Mesenchymal stem cell (in vitro differentiated cells and primary cell): Measurements from ENCODE around the gene SMYD4.
"Not testable (repeated sequence)": the region's sequence is repeated elsewhere in the genome, so short reads cannot be mapped to it uniquely, and the experiment has no call there.

Experiments
- DNase-seq: peaks from one replicate; pipeline ENCODE4 v3.0.0-alpha.2; 2013
- H2AFZ ChIP-seq: one replicate; pipeline ENCODE4 v1.6.1; 2013; ENCODE audit warnings: low read depth, mild to moderate bottlenecking, control low read depth, inconsistent platforms, low read length, moderate library complexity
- H2AK5ac ChIP-seq: 2 replicates; pipeline ENCODE4 v1.6.1; 2013; ENCODE audit warnings: low read length, moderate library complexity, mild to moderate bottlenecking, inconsistent platforms; ENCODE audit not compliant: severe bottlenecking
- H2BK120ac ChIP-seq: one replicate; pipeline ENCODE4 v1.6.1; 2013; ENCODE audit warnings: low read depth, mild to moderate bottlenecking, inconsistent platforms, low read length, moderate library complexity
- H2BK12ac ChIP-seq, 2 experiments: one replicate each; pipeline ENCODE4 v1.6.1; 2013; ENCODE audit warnings: inconsistent platforms in 2 of 2, low read length in 2 of 2, mild to moderate bottlenecking in 2 of 2, moderate library complexity in 2 of 2, control low read depth in 1 of 2
- H2BK15ac ChIP-seq: one replicate; pipeline ENCODE4 v1.6.1; 2013; ENCODE audit warnings: mild to moderate bottlenecking, low read depth, inconsistent platforms; ENCODE audit not compliant: poor library complexity, severe bottlenecking
- H2BK5ac ChIP-seq: 2 replicates; pipeline ENCODE4 v1.6.1; 2013; ENCODE audit warnings: low read depth, mild to moderate bottlenecking, low read length, control low read depth, inconsistent platforms; ENCODE audit not compliant: poor library complexity, severe bottlenecking
- H3K14ac ChIP-seq, 2 experiments: one replicate each; pipeline ENCODE4 v1.6.1; 2013; ENCODE audit warnings: inconsistent platforms in 2 of 2, low read length in 2 of 2, control low read depth in 1 of 2, mild to moderate bottlenecking in 1 of 2, moderate library complexity in 1 of 2
- H3K18ac ChIP-seq, 2 experiments: one replicate each; pipeline ENCODE4 v1.6.1; 2013; ENCODE audit warnings: inconsistent platforms in 2 of 2, low read length in 2 of 2, control low read depth in 1 of 2, low read depth in 1 of 2, mild to moderate bottlenecking in 1 of 2
- H3K23ac ChIP-seq, 2 experiments: one replicate each; pipeline ENCODE4 v1.6.1; 2013; ENCODE audit warnings: inconsistent platforms in 2 of 2, low read length in 2 of 2, mild to moderate bottlenecking in 2 of 2, moderate library complexity in 2 of 2, control low read depth in 1 of 2
- H3K27ac ChIP-seq: 2 replicates; pipeline ENCODE4 v1.5.1; 2013; ENCODE audit warnings: mild to moderate bottlenecking, moderate library complexity, low read length, control low read depth, inconsistent platforms; ENCODE audit not compliant: poor library complexity, severe bottlenecking
- H3K27me3 ChIP-seq, 2 experiments: 2 replicates each; pipeline versions ENCODE4 v1.6.1 to v1.7.0; 2013; ENCODE audit warnings: low read length in 2 of 2, mild to moderate bottlenecking in 2 of 2, moderate library complexity in 2 of 2, control low read depth in 1 of 2, inconsistent platforms in 1 of 2; ENCODE audit not compliant: control insufficient read depth in 1 of 2, insufficient read depth in 1 of 2
- H3K36me3 ChIP-seq, 2 experiments: 2 replicates each; pipeline versions ENCODE4 v1.6.1 to v1.7.0; 2013; ENCODE audit warnings: low read length in 2 of 2, control low read depth in 1 of 2, inconsistent platforms in 1 of 2, low read depth in 1 of 2, mild to moderate bottlenecking in 1 of 2; ENCODE audit not compliant: insufficient read depth in 2 of 2, control insufficient read depth in 1 of 2
- H3K4ac ChIP-seq, 2 experiments: one replicate each; pipeline ENCODE4 v1.6.1; 2013; ENCODE audit warnings: inconsistent platforms in 2 of 2, low read length in 2 of 2, mild to moderate bottlenecking in 2 of 2, moderate library complexity in 2 of 2, control low read depth in 1 of 2, low read depth in 1 of 2
- H3K4me1 ChIP-seq: 2 replicates; pipeline ENCODE4 v1.6.1; 2013; ENCODE audit warnings: low read depth, low read length, control low read depth; ENCODE audit not compliant: control insufficient read depth, insufficient read depth
- H3K4me2 ChIP-seq: 2 replicates; pipeline ENCODE4 v1.6.1; 2013; ENCODE audit warnings: low read length, mild to moderate bottlenecking, inconsistent platforms; ENCODE audit not compliant: poor library complexity, severe bottlenecking
- H3K4me3 ChIP-seq, 2 experiments: 2 replicates each; pipeline versions ENCODE4 v1.5.1 to v1.7.0; 2013; ENCODE audit warnings: low read length in 2 of 2, mild to moderate bottlenecking in 2 of 2, control low read depth in 1 of 2, low read depth in 1 of 2; ENCODE audit not compliant: insufficient read depth in 1 of 2
- H3K79me1 ChIP-seq: replicated peaks from 2 replicates; pipeline ENCODE4 v1.6.1; 2013; ENCODE audit warnings: mild to moderate bottlenecking, control low read depth, low read length, inconsistent platforms; ENCODE audit not compliant: poor library complexity, severe bottlenecking
- H3K9ac ChIP-seq: 2 replicates; pipeline ENCODE4 v1.7.0; 2013; ENCODE audit warnings: mild to moderate bottlenecking, low read length, moderate library complexity
- H3K9me3 ChIP-seq: 2 replicates; pipeline ENCODE4 v1.7.0; 2013; ENCODE audit warnings: mild to moderate bottlenecking, low read length; ENCODE audit not compliant: control insufficient read depth
- H4K8ac ChIP-seq: one replicate; pipeline ENCODE4 v1.6.1; 2013; ENCODE audit warnings: inconsistent platforms, mild to moderate bottlenecking, low read length, moderate library complexity
- H4K91ac ChIP-seq: one replicate; pipeline ENCODE4 v1.6.1; 2013; ENCODE audit warnings: mild to moderate bottlenecking, low read length, inconsistent platforms
- WGBS: methylation state at CpG from one replicate; pipeline ENCODE4 v1.1.7; 2013; ENCODE audit warnings: mixed read lengths; 5-methylcytosine and 5-hydroxymethylcytosine counted together

SMYD4 gene

GRCh38 chr17:1813088-1813487 lies 16.6 kb downstream of the SMYD4 start:
- Histone ChIP-seq H3K4ac (no peak overlapping the region), H4K8ac (no peak overlapping the region), H3K27ac (no peak overlapping the region), H3K14ac (no peak overlapping the region), H3K36me3 (peaks cover 21 to 22% of the 10 kb centered on the region in 2 experiments), H3K18ac (no peak overlapping the region), H3K9ac (no peak overlapping the region), H2BK12ac (no peak overlapping the region), H4K91ac (no peak overlapping the region), H2AFZ (no peak overlapping the region), H2AK5ac (no peak overlapping the region), H2BK120ac (no peak overlapping the region), H3K4me1 (peaks cover 7% of the 10 kb centered on the region), H3K23ac (no peak overlapping the region), H2BK15ac (no peak overlapping the region), H3K4me2 (no peak overlapping the region), H3K79me1 (peaks cover 20% of the 10 kb centered on the region), H3K9me3 (no peaks in the 10 kb centered on the region), H3K4me3 (no peak overlapping the region), H2BK5ac (no peak overlapping the region), H3K27me3 (no peaks in the 10 kb centered on the region)
- peak; percentile 13 for DNase-seq
- 83% methylated on average over 5 of the region's 5 CpGs for WGBS

GRCh38 chr17:1810450-1811103 lies 19.1 kb downstream of the SMYD4 start:
- Histone ChIP-seq H2AK5ac (no peak overlapping the region), H2BK12ac (no peak overlapping the region), H3K79me1 (peaks cover 19% of the 10 kb centered on the region), H3K14ac (no peak overlapping the region), H3K36me3 (peaks cover 22 to 24% of the 10 kb centered on the region in 2 experiments), H3K4me3 (no peak overlapping the region), H3K27ac (no peak overlapping the region), H4K91ac (no peak overlapping the region), H3K18ac (no peak overlapping the region), H3K4ac (no peak overlapping the region), H2AFZ (no peak overlapping the region), H2BK15ac (peak overlapping the region; percentile 4), H3K4me2 (no peak overlapping the region), H3K23ac (no peak overlapping the region), H3K4me1 (peaks cover 7% of the 10 kb centered on the region), H3K27me3 (no peaks in the 10 kb centered on the region), H3K9ac (no peak overlapping the region), H3K9me3 (no peaks in the 10 kb centered on the region), H2BK5ac (no peak overlapping the region), H2BK120ac (no peak overlapping the region), H4K8ac (no peak overlapping the region)
- DNase-seq: no peak
- WGBS: 98% methylated on average over 20 of the region's 20 CpGs

- not testable (repeated sequence) for H3K4me2 ChIP-seq, H3K9me3 ChIP-seq, H3K27me3 ChIP-seq, H4K91ac ChIP-seq, H3K4me1 ChIP-seq, H3K14ac ChIP-seq, H3K4me3 ChIP-seq, H2BK120ac ChIP-seq, H2BK5ac ChIP-seq, H2BK15ac ChIP-seq, DNase-seq, H3K23ac ChIP-seq, H3K18ac ChIP-seq, H2AFZ ChIP-seq, H2AK5ac ChIP-seq, H3K9ac ChIP-seq, H3K4ac ChIP-seq, H2BK12ac ChIP-seq, H4K8ac ChIP-seq, H3K27ac ChIP-seq
- 97% methylated on average over 7 of the region's 8 CpGs for WGBS
- Histone ChIP-seq H3K79me1 (peaks cover 17% of the 10 kb centered on the region), H3K36me3 (peaks cover 22 to 24% of the 10 kb centered on the region in 2 experiments)
Observed at GRCh38 chr17:1809815-1810214, 19.9 kb downstream of the SMYD4 start.

GRCh38 chr17:1808644-1809043 lies 21.1 kb downstream of the SMYD4 start:
- Histone ChIP-seq H3K4me3 (no peak overlapping the region), H3K9me3 (no peaks in the 10 kb centered on the region), H3K14ac (no peak overlapping the region), H3K4ac (no peak overlapping the region), H3K18ac (no peak overlapping the region), H3K36me3 (peaks cover 28 to 30% of the 10 kb centered on the region in 2 experiments), H3K27me3 (no peaks in the 10 kb centered on the region), H3K9ac (no peak overlapping the region), H2BK120ac (no peak overlapping the region), H3K4me1 (peaks cover 5% of the 10 kb centered on the region), H4K8ac (no peak overlapping the region), H2BK5ac (no peak overlapping the region), H2BK12ac (no peak overlapping the region), H3K79me1 (peaks cover 17% of the 10 kb centered on the region), H4K91ac (no peak overlapping the region), H3K4me2 (no peak overlapping the region), H2AFZ (no peak overlapping the region), H3K23ac (no peak overlapping the region), H3K27ac (no peak overlapping the region), H2AK5ac (no peak overlapping the region), H2BK15ac (no peak overlapping the region)
- no peak for DNase-seq
- 96% methylated on average over 2 of the region's 2 CpGs for WGBS
